ENCODE results near the gene PGGT1B. TPM values are rescaled to one million over a fixed set of nuclear protein-coding genes. Genes with fewer than 3 reads are reported as not detected.

Gene PGGT1B
- total and polyA plus RNA-seq, 9 of the 15 experiments (the other 6 are each of a cell fraction or from before 2014, with no cell fraction given): 5.3 to 33.7 (median 19.8) TPM

DNA sequence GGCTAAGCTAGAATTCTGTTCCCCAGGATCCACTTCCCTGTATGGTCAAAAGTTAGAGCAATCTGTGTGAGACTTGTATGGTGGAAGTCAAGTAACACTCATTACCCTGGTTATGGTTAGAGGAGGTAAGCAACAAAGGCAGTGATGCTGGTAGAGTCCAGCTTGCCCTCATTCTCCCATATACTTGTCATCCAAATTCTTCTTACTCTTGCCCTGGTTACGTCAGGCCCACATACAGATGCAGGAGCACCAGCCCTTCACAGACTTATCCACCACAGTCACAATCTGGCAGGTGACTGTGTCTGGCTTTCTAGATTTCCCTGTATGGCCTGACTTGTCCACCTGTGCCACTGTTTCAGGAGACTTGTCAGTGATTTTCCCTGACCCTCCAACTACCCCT is 35.4 kb downstream of the PGGT1B start:
- CTCF ChIA-PET (ENCODE audit: low intra/inter-chr PET ratio): no interaction called here
- POLR2A ChIA-PET: no interaction called here
- H3K4me2 ChIP-seq (ENCODE audit: insufficient read depth, low read length): no peak overlapping the region
- no peak overlapping the region for H3K4me3 ChIP-seq
- intact Hi-C loops (cut with micrococcal nuclease) (no loop called here), in situ Hi-C loops (cut with MboI) (no loop called here)
- TF ChIP-seq, protein P1, sequence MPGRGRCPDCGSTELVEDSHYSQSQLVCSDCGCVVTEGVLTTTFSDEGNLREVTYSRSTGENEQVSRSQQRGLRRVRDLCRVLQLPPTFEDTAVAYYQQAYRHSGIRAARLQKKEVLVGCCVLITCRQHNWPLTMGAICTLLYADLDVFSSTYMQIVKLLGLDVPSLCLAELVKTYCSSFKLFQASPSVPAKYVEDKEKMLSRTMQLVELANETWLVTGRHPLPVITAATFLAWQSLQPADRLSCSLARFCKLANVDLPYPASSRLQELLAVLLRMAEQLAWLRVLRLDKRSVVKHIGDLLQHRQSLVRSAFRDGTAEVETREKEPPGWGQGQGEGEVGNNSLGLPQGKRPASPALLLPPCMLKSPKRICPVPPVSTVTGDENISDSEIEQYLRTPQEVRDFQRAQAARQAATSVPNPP (IDR thresholded peaks at IDR 0.05; ENCODE audit: borderline replicate concordance, insufficient read depth, insufficient read length): no peak
- TF ChIP-seq KAT7 (CRISPR knock-in tag; IDR thresholded peaks at IDR 0.05; ENCODE audit: borderline replicate concordance) (no peak), SRSF9 (IDR thresholded peaks at IDR 0.05; ENCODE audit: borderline replicate concordance, low read depth, low read length) (no peak), ZNF436 (CRISPR knock-in tag; IDR thresholded peaks at IDR 0.05) (no peak), CBX3 (IDR thresholded peaks at IDR 0.05; ENCODE audit: borderline replicate concordance in 1 of 2, low read length in 2 of 2) (no peak), SETDB1 (IDR thresholded peaks at IDR 0.05; ENCODE audit: low read length) (no peak), BCOR (IDR thresholded peaks at IDR 0.05) (no peak), EWSR1 (IDR thresholded peaks at IDR 0.05; ENCODE audit: borderline replicate concordance, low read depth, partially characterized antibody) (no peak)
- TF ChIP-seq, protein P2, sequence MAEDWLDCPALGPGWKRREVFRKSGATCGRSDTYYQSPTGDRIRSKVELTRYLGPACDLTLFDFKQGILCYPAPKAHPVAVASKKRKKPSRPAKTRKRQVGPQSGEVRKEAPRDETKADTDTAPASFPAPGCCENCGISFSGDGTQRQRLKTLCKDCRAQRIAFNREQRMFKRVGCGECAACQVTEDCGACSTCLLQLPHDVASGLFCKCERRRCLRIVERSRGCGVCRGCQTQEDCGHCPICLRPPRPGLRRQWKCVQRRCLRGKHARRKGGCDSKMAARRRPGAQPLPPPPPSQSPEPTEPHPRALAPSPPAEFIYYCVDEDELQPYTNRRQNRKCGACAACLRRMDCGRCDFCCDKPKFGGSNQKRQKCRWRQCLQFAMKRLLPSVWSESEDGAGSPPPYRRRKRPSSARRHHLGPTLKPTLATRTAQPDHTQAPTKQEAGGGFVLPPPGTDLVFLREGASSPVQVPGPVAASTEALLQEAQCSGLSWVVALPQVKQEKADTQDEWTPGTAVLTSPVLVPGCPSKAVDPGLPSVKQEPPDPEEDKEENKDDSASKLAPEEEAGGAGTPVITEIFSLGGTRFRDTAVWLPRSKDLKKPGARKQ (CRISPR knock-in tag; IDR thresholded peaks at IDR 0.05): no peak
- no peak overlapping the region for H3K27ac ChIP-seq (ENCODE audit: extremely low read depth, low read depth, low read length)
- WGBS (ENCODE audit: insufficient coverage, low coverage, missing lambda C conversion rate): 77% methylated on average over 1 of the region's 1 CpG
- H3K9me3 ChIP-seq (replicated peaks; ENCODE audit: control insufficient read depth, insufficient read depth, low read depth, low read length): no peaks in the 10 kb centered on the region
- FAIRE-seq (no peak), DNase-seq (ENCODE audit: extremely low read depth in 1 of 4, low spot score in 3 of 4) (no peak), ATAC-seq (no peak)
- H3K27me3 ChIP-seq (ENCODE audit: control insufficient read depth in 2 of 2, insufficient read depth in 2 of 2, low read length in 2 of 2): no peaks in the 10 kb centered on the region
- H4K20me1 ChIP-seq (replicated peaks; ENCODE audit: control insufficient read depth, insufficient read depth, low read length): no peaks in the 10 kb centered on the region
- H3K9me1 ChIP-seq (ENCODE audit: control insufficient read depth, insufficient read depth, low read length): no peaks in the 10 kb centered on the region
- H3K4me1 ChIP-seq (replicated peaks in 1 of 2; ENCODE audit: control insufficient read depth in 2 of 2, insufficient read depth in 2 of 2, low read length in 2 of 2): no peaks in the 10 kb centered on the region
- no peak overlapping the region for H2AFZ ChIP-seq (ENCODE audit: low read depth, low read length)
- peaks cover 25% of the 10 kb centered on the region; the same call in 1 of the 3 replicates for H3K36me3 ChIP-seq (ENCODE audit: control insufficient read depth, insufficient read depth, low read length)
- H3K79me2 ChIP-seq (ENCODE audit: control insufficient read depth, insufficient read depth, low read length): no peaks in the 10 kb centered on the region
- no TSS peak for BruUV-seq (replicated peaks)
- H3K9ac ChIP-seq (ENCODE audit: insufficient read depth in 1 of 2, low read depth in 2 of 2, low read length in 2 of 2): no peak overlapping the region
